HG03196 (cell line): ENCODE data around the gene HOXA10.

Source experiments
- ATAC-seq: cut with Tn5 transposase; IDR thresholded peaks from one replicate; pipeline ENCODE4 v1.9.1; 2021; ENCODE audit not compliant: unreplicated experiment

HOXA10 gene

GRCh38 chr7:27203964-27204594 lies 30.0 kb upstream of the HOXA10 start:
- no peak for ATAC-seq

DNA sequence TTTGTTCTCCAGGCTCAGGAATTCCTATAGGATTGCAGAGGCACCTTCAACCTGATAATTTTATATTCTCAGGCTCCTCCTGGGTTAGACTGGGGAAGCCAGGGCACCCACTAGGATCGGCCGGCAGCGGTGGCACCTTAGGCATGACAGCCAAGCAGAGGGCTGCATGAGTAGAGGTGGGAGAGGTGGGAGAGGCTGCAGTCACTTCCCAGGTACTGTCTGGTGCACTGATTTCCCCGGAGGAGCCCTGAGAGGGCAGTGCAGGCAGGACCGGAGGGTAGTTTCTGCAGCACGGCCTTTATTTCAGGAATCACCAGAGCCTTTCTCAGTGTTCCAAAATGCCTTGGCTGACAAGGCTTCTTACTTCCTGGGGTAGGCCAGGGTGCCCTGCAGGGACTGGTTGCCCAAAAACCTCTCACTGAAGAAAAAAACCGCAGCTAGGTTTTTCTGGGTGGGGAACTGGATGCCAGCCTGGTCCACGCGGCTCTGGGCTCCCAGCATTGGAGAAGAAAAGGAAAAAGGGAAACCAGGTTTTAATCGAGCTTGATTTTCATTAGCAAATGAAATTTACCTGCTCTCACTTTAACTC lies 29.3 kb upstream of the HOXA10 start:
- ATAC-seq = no peak

DNA sequence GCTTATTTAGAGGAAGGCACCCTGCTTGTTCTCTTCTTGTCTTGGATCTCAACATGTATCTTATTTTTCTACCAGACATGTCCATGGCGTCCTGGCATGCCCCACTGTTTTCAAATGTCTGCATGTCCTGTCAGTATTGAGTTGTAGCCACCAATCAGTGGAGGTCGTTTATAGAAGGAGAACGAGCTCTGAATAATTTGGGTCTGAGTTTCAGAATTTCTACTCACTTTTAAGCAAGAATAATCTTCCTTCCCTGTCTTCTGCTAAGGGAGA lies 28.7 kb upstream of the HOXA10 start:
- no peak for ATAC-seq

- no peak for ATAC-seq
These were observed 28.1 kb upstream of the HOXA10 start for GRCh38 chr7:27202018-27202861.

- no peak for ATAC-seq
These were observed 27.5 kb upstream of the HOXA10 start for GRCh38 chr7:27201580-27202017.

GRCh38 chr7:27200761-27201579 lies 26.9 kb upstream of the HOXA10 start:
- ATAC-seq = no peak

- no peak for ATAC-seq
These were observed 26.0 kb upstream of the HOXA10 start, which contains the start of gene HOXA13 for GRCh38 chr7:27199849-27200760. HOXA13 (minus strand) TSS chr7:27200091; CDS start chr7:27200077, 14 bp downstream.

DNA sequence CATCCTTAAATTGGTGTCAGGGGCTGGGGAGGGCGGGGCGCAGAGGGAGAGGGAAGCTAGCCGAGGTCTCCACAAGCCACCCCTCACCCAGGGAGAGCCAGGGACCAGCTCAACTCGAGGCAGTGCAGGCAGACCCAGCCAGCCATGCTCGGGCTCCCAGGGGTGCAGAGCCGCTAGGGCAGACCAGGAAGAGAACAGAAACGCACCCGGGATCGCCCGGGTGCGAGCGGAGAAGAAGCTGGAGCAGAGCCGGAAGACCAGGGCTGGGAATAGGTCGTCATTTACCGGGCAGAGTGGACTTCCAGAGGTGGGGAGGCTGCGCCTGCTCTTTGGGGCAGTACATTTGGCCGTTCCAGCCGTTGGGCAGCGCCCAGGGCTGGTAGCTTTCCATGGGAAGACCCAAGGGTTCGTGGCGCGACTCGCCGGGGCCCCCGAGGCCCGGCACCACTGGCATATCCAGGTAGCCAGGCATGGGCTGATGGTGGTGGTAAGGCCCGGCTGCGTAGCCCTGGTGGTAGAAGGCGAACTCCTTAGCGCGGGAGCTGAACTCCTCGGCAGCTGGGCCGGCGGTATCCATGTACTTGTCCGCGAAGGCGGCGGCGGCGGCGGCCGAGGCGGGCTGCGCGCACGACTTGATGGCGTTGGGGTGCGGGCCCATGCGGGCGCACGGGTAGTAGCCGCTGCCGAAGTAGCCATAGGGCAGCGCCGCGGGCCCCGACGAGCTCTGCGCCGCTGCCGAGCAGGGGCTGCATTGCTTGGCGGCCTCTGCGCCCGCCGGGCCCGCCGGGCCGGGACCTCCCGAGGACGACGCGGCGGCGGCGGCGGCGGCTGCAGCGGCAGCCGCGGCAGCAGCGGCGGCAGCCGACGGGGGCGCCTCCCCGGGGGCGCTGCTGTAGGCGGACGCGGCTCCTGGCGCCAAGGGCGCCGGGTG lies 25.0 kb upstream of the HOXA10 start:
- ATAC-seq = no peak

DNA sequence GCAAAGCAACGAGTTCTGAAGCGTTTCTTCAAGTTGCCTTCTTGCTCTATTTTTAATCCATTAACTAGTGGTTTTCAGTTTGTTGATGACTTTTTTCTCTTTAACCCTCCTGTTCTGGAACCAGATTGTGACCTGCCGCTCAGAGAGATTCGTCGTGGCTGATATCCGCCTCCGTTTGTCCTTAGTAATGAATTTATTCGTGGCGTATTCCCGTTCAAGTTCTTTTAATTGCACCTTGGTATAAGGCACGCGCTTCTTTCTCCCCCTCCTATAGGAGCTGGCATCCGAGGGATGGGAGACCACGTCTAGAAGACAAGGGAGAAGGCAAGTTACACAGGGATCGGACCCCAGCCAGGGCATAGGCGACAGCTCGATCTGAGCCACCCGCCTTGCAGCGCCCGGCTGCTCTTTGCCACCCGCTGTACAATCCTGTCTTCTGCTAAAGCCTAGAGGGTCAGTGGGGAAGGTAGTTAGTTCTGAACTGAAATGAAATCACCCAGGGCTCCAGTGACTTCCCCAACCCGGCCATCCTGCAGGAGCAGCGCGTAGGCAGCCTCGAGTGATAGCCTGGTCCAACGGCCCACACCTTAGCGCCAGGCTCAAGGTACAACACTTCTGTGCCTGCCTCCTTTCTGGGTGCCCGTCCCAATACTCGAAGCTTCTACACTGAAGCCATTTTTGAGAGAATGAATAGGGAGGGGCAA lies 24.2 kb upstream of the HOXA10 start:
- ATAC-seq = no peak

GRCh38 chr7:27197137-27198042 lies 23.3 kb upstream of the HOXA10 start:
- ATAC-seq = no peak

GRCh38 chr7:27196287-27196767 lies 22.2 kb upstream of the HOXA10 start:
- no peak for ATAC-seq

- no peak for ATAC-seq
These were observed 20.7 kb upstream of the HOXA10 start for GRCh38 chr7:27194686-27195379.

- no peak for ATAC-seq
These were observed 19.9 kb upstream of the HOXA10 start for GRCh38 chr7:27194002-27194352.

- no peak for ATAC-seq
These were observed 19.3 kb upstream of the HOXA10 start for GRCh38 chr7:27193335-27194001.

- no peak for ATAC-seq
These were observed 18.6 kb upstream of the HOXA10 start for GRCh38 chr7:27192546-27193334.
